Measurements from ENCODE around the gene SLCO3A1.

The SLCO3A1 gene

DNA sequence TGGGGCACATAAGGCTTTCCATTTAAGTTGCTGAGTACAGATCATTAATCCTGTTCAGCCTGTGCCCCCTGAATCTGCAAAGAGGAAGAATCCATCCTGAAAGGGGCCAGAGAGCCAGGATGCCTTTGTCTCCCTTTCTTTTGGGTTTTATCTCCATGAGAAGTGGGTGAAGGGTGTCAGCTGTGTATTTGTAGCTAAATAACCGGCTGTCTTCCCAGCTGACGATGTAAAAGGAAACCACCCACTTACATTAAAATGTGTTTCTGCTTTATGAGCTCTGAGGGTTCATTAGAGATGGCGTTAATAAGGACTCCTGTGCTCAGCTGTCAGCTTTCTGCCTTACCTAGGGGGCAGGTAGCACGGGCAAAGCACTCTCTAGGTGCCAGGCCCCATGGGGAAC lies 83.4 kb downstream of the SLCO3A1 start:
- H3K27me3 ChIP-seq (ENCODE audit: insufficient read depth, low read length, poor library complexity, severe bottlenecking) = no peaks in the 10 kb centered on the region
- peaks cover 10% of the 10 kb centered on the region for H3K4me1 ChIP-seq (ENCODE audit: insufficient read depth, low read length, poor library complexity, severe bottlenecking)
- no peaks in the 10 kb centered on the region for H3K79me2 ChIP-seq (ENCODE audit: insufficient read depth, low read length)
- H3K36me3 ChIP-seq (ENCODE audit: insufficient read depth, low read length) = no peaks in the 10 kb centered on the region
- no peaks in the 10 kb centered on the region for H3F3A ChIP-seq (ENCODE audit: low read depth)
- TF ChIP-seq EZH2phosphoT487 (IDR thresholded peaks at IDR 0.05; ENCODE audit: borderline replicate concordance) = no peak
- TF ChIP-seq, protein P1, sequence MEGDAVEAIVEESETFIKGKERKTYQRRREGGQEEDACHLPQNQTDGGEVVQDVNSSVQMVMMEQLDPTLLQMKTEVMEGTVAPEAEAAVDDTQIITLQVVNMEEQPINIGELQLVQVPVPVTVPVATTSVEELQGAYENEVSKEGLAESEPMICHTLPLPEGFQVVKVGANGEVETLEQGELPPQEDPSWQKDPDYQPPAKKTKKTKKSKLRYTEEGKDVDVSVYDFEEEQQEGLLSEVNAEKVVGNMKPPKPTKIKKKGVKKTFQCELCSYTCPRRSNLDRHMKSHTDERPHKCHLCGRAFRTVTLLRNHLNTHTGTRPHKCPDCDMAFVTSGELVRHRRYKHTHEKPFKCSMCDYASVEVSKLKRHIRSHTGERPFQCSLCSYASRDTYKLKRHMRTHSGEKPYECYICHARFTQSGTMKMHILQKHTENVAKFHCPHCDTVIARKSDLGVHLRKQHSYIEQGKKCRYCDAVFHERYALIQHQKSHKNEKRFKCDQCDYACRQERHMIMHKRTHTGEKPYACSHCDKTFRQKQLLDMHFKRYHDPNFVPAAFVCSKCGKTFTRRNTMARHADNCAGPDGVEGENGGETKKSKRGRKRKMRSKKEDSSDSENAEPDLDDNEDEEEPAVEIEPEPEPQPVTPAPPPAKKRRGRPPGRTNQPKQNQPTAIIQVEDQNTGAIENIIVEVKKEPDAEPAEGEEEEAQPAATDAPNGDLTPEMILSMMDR (conservative IDR thresholded peaks at IDR 0.05; ENCODE audit: low read length) = no peak
- H4K20me1 ChIP-seq (ENCODE audit: insufficient read depth, low read length, poor library complexity, severe bottlenecking) = no peaks in the 10 kb centered on the region
- H3K9ac ChIP-seq (ENCODE audit: low read depth, low read length, poor library complexity, severe bottlenecking) = no peak overlapping the region
- no peaks in the 10 kb centered on the region for H3K9me3 ChIP-seq (ENCODE audit: insufficient read depth, low read depth, low read length)
- no peak overlapping the region for H2AFZ ChIP-seq (ENCODE audit: low read length)
- no peaks in the 10 kb centered on the region for H3K9me2 ChIP-seq (replicated peaks; ENCODE audit: low read depth, low read length)
- no peak overlapping the region for H3K4me3 ChIP-seq (ENCODE audit: low read length, poor library complexity, severe bottlenecking)
- no peak overlapping the region for H3K4me2 ChIP-seq (ENCODE audit: low read depth, low read length, poor library complexity, severe bottlenecking)

DNA sequence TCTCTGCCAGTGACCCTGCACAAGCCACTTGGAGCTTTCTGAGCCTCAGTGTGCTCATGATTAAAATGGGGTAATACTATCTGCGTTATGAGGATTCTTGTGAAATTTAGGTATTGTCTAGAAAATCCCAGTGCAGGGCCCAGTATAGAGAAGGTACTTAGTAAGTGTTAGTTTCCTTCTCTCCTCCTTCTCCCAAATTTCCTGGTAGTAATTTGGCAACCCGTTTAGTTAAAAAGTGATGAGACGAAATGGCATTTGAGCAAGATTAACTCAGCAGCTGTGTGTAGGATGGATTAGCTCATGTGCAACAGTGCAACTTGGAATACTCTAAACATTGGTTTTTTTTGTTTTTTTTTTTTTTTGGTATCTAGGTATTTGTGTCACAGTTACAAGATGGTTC lies 84.6 kb downstream of the SLCO3A1 start:
- Histone ChIP-seq H3K4me2 (ENCODE audit: low read depth, low read length, poor library complexity, severe bottlenecking) (no peak overlapping the region), H3K9me2 (replicated peaks; ENCODE audit: low read depth, low read length) (no peaks in the 10 kb centered on the region), H3K36me3 (ENCODE audit: insufficient read depth, low read length) (no peaks in the 10 kb centered on the region), H3K27me3 (ENCODE audit: insufficient read depth, low read length, poor library complexity, severe bottlenecking) (no peaks in the 10 kb centered on the region), H2AFZ (ENCODE audit: low read length) (no peak overlapping the region), H3K4me1 (ENCODE audit: insufficient read depth, low read length, poor library complexity, severe bottlenecking) (peaks cover 10% of the 10 kb centered on the region), H3F3A (ENCODE audit: low read depth) (no peaks in the 10 kb centered on the region), H3K9me3 (ENCODE audit: insufficient read depth, low read depth, low read length) (no peaks in the 10 kb centered on the region), H3K4me3 (ENCODE audit: low read length, poor library complexity, severe bottlenecking) (no peak overlapping the region), H3K79me2 (ENCODE audit: insufficient read depth, low read length) (no peaks in the 10 kb centered on the region), H3K9ac (ENCODE audit: low read depth, low read length, poor library complexity, severe bottlenecking) (no peak overlapping the region), H4K20me1 (ENCODE audit: insufficient read depth, low read length, poor library complexity, severe bottlenecking) (no peaks in the 10 kb centered on the region)
- TF ChIP-seq, protein P1 (conservative IDR thresholded peaks at IDR 0.05; ENCODE audit: low read length) = no peak
- TF ChIP-seq EZH2phosphoT487 (IDR thresholded peaks at IDR 0.05; ENCODE audit: borderline replicate concordance) = no peak

DNA sequence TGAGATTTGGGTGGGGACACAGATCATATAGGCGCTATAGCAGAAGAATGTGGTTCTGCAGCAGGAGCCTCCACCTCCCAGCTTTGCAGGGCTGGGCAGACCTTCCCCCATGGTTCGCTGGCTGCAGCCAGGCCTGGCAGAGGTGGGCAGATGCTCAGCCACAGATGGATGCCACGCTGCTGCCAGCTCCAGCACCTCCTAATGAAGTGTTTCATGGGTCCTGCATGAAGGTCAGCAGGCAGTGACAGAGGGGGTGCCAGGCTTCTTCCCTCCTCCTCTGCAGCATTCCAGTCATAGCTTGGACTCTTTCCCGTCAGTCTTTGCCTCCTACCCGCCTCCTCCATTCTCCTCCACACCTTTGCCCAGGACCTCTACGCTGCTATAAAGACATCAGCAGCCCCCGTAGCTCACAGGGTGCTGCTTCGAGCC lies 85.9 kb downstream of the SLCO3A1 start:
- no peak overlapping the region for H3K4me3 ChIP-seq (ENCODE audit: low read length, poor library complexity, severe bottlenecking)
- H3K9me2 ChIP-seq (replicated peaks; ENCODE audit: low read depth, low read length) = no peaks in the 10 kb centered on the region
- peaks cover 10% of the 10 kb centered on the region for H3K4me1 ChIP-seq (ENCODE audit: insufficient read depth, low read length, poor library complexity, severe bottlenecking)
- H3K9ac ChIP-seq (ENCODE audit: low read depth, low read length, poor library complexity, severe bottlenecking) = no peak overlapping the region
- no peak overlapping the region for H2AFZ ChIP-seq (ENCODE audit: low read length)
- H3K9me3 ChIP-seq (ENCODE audit: insufficient read depth, low read depth, low read length) = no peaks in the 10 kb centered on the region
- H3K79me2 ChIP-seq (ENCODE audit: insufficient read depth, low read length) = no peaks in the 10 kb centered on the region
- no peaks in the 10 kb centered on the region for H3K27me3 ChIP-seq (ENCODE audit: insufficient read depth, low read length, poor library complexity, severe bottlenecking)
- no peak overlapping the region for H3K4me2 ChIP-seq (ENCODE audit: low read depth, low read length, poor library complexity, severe bottlenecking)
- TF ChIP-seq, protein P1 (conservative IDR thresholded peaks at IDR 0.05; ENCODE audit: low read length) = no peak
- TF ChIP-seq EZH2phosphoT487 (IDR thresholded peaks at IDR 0.05; ENCODE audit: borderline replicate concordance) = no peak
- H3K36me3 ChIP-seq (ENCODE audit: insufficient read depth, low read length) = no peaks in the 10 kb centered on the region
- H4K20me1 ChIP-seq (ENCODE audit: insufficient read depth, low read length, poor library complexity, severe bottlenecking) = no peaks in the 10 kb centered on the region
- no peaks in the 10 kb centered on the region for H3F3A ChIP-seq (ENCODE audit: low read depth)

Data from Loucy (cell line).